PFSK-1 (cell line): ENCODE measurements around the gene C1QTNF3. TPM values are rescaled to one million over a fixed set of nuclear protein-coding genes. Genes with fewer than 3 reads are reported as not detected.

ENCODE experiments used
- FOXP2 ChIP-seq: optimal IDR thresholded peaks from 2 replicates; pipeline ENCODE3; 2011; ENCODE audit warnings: borderline replicate concordance, control low read depth, inconsistent platforms; ENCODE audit not compliant: insufficient read depth; ENCODE audit errors: extremely low read length, extremely low read depth
- POLR2AphosphoS5 ChIP-seq: IDR thresholded peaks from 2 replicates; pipeline ENCODE4 v1.6.1; 2012; ENCODE audit warnings: low read depth, mild to moderate bottlenecking, control low read depth, low read length, moderate library complexity
- SIN3A ChIP-seq: IDR thresholded peaks from 2 replicates; pipeline ENCODE4 v1.6.1; 2012; ENCODE audit warnings: mild to moderate bottlenecking, low read length, moderate library complexity, borderline replicate concordance; ENCODE audit not compliant: insufficient read depth
- TAF1 ChIP-seq: IDR thresholded peaks from 2 replicates; pipeline ENCODE4 v1.6.1; 2012; ENCODE audit warnings: low read length, control low read depth, borderline replicate concordance; ENCODE audit not compliant: insufficient read depth
- polyA plus RNA-seq: library from polyadenylated mRNA; unstranded; fragments of >200 nt; gene quantifications from one replicate; pipeline ENCODE4 v1.2.1, GENCODE V29; 2012; ENCODE audit warnings: low read depth, missing spikeins; ENCODE audit not compliant: insufficient read length
- TF ChIP-seq, protein P1 (sequence below), 2 experiments: IDR thresholded peaks; 2 replicates each; pipeline versions ENCODE4 v1.6.1 to v1.8.0; 2011 to 2012; ENCODE audit warnings: low read depth in 2 of 2, low read length in 2 of 2, control low read depth in 1 of 2, inconsistent platforms in 1 of 2, mild to moderate bottlenecking in 1 of 2, moderate library complexity in 1 of 2; ENCODE audit not compliant: insufficient read depth in 1 of 2

The C1QTNF3 gene, protein sequence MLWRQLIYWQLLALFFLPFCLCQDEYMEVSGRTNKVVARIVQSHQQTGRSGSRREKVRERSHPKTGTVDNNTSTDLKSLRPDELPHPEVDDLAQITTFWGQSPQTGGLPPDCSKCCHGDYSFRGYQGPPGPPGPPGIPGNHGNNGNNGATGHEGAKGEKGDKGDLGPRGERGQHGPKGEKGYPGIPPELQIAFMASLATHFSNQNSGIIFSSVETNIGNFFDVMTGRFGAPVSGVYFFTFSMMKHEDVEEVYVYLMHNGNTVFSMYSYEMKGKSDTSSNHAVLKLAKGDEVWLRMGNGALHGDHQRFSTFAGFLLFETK
- polyA plus RNA-seq: 0.28 TPM

DNA sequence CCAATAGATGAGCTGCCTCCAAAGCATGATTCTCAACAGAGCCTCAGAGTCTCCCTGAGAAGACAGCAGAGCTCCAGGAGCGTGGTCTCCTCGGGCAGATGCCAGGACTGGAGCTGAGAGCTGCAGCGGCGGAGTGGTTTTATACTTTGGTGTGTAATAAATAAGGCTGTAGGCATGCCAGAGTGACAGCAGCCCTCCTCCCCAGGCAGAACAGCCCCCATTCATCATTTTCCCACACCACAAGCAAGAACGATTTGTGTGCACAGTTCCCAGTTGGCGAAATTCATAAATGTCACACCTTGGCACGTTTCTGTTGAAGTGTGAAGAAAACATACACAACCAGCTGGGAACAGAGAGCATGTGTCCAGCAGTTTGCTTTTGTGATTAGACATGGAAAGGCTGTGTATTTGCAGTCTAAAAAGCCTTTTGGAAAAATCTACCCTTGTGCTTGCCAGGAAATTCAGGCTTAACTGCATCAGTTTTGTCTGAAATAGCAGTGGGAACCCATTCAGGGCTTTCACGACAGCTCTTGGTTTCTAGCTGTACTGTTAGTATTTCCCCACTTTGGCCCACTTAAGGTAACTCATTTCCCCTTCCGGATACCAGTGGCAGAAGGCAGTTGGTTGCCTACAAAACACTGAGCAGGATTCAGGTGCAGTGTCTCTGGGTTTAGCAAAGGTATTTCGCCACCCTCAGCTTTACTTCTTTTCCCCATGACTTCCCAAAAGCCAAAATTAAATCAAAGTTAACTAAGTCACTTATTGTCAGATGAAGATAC, at the start of gene C1QTNF3:
C1QTNF3 (minus strand) TSS at position 115 of the 778 bp plus-strand sequence; CDS start at position 27, 88 bp downstream.
- TF ChIP-seq, protein P1, sequence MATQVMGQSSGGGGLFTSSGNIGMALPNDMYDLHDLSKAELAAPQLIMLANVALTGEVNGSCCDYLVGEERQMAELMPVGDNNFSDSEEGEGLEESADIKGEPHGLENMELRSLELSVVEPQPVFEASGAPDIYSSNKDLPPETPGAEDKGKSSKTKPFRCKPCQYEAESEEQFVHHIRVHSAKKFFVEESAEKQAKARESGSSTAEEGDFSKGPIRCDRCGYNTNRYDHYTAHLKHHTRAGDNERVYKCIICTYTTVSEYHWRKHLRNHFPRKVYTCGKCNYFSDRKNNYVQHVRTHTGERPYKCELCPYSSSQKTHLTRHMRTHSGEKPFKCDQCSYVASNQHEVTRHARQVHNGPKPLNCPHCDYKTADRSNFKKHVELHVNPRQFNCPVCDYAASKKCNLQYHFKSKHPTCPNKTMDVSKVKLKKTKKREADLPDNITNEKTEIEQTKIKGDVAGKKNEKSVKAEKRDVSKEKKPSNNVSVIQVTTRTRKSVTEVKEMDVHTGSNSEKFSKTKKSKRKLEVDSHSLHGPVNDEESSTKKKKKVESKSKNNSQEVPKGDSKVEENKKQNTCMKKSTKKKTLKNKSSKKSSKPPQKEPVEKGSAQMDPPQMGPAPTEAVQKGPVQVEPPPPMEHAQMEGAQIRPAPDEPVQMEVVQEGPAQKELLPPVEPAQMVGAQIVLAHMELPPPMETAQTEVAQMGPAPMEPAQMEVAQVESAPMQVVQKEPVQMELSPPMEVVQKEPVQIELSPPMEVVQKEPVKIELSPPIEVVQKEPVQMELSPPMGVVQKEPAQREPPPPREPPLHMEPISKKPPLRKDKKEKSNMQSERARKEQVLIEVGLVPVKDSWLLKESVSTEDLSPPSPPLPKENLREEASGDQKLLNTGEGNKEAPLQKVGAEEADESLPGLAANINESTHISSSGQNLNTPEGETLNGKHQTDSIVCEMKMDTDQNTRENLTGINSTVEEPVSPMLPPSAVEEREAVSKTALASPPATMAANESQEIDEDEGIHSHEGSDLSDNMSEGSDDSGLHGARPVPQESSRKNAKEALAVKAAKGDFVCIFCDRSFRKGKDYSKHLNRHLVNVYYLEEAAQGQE (IDR thresholded peaks at IDR 0.05; ENCODE audit: insufficient read depth in 1 of 2, low read depth in 2 of 2, low read length in 2 of 2): no peak
- TF ChIP-seq TAF1 (no peak), FOXP2 (no peak), POLR2AphosphoS5 (no peak), SIN3A (no peak)

DNA sequence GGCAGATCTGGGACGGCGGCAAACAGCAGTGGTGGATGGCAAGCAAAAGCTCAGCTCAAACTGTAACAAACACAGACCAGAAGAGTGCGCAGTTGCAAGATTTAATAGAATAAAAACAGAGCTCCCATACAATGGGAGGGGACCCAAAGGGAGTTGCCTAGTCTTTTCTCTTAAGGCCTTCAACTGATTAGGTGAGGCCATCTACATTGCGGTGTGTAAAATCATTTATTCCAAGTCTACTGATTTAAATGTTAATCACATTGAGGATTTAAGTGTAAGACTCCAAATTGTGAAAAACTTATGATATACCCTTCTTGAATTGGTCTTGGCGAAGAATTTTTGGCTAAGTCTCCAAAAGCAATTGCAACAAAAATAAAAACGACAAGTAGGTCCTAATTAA, 21.6 kb upstream of the C1QTNF3 start:
- TF ChIP-seq FOXP2: no peak
- TF ChIP-seq, protein P1 (IDR thresholded peaks at IDR 0.05; ENCODE audit: insufficient read depth in 1 of 2, low read depth in 2 of 2, low read length in 2 of 2): no peak
- TF ChIP-seq POLR2AphosphoS5: no peak
- no peak for TF ChIP-seq TAF1
- TF ChIP-seq SIN3A: no peak

DNA sequence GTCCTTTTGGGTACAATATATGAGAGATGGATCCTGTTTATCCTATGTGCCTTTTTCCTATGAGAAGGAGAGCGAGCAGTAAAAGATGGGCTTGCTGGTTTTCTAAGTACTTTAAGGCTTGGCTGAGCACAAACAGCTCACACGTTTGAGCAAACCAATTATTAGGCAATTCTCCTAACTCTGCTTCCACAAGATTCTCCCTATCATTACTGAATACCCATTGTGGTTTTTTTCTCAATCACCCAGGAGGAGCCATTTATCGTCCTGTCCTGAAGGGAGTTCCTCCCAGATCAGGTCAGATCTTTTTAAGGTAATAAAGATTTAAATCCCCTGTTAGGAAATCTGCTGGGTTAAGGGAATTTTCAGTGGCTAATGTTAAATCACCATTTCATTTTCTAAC, 19.4 kb upstream of the C1QTNF3 start:
- no peak for TF ChIP-seq FOXP2
- TF ChIP-seq TAF1: no peak
- TF ChIP-seq, protein P1 (IDR thresholded peaks at IDR 0.05; ENCODE audit: insufficient read depth in 1 of 2, low read depth in 2 of 2, low read length in 2 of 2): no peak
- TF ChIP-seq POLR2AphosphoS5: no peak
- no peak for TF ChIP-seq SIN3A

DNA sequence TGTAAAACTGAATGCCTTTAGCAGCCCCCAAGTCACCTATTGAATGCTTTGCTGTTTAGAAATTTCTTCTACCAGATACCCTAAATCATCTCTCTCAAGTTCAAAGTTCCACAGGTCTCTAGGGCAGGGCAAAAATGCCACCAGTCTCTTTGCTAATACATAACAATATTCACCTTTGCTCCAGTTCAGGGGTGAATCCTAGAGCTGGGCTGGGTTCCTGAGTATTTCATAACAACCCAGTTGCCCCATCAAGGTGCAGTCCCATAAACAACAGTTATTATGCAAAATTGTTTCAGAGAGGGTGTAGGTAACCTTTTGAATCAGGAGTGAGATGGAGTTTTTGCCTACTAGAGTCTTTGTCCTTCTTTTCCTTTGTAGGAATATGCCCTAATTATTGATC, 19.0 kb upstream of the C1QTNF3 start:
- no peak for TF ChIP-seq FOXP2
- TF ChIP-seq POLR2AphosphoS5: no peak
- no peak for TF ChIP-seq SIN3A
- TF ChIP-seq, protein P1 (IDR thresholded peaks at IDR 0.05; ENCODE audit: insufficient read depth in 1 of 2, low read depth in 2 of 2, low read length in 2 of 2): no peak
- no peak for TF ChIP-seq TAF1
